K562 (cell line): ENCODE measurements around the gene SLCO2A1. TPM values are rescaled to one million over a fixed set of nuclear protein-coding genes. Genes with fewer than 3 reads are reported as not detected.
A peak's percentile ranks its signal among the peaks of the same experiment; 100 is the strongest.

ENCODE experiments used
- ATAC-seq: fragments of 200-7000 bp; cut with Tn5 transposase; 3 replicates; pipeline ENCODE4 v1.9.1; 2020; ENCODE audit warnings: moderate library complexity
- BruUV-seq: library from RNA; stranded (reverse); fragments of 400-500 nt; replicated peaks from 2 replicates; lab custom pipeline; 2021; lab: Mats Ljungman, UMichigan
- CTCF ChIA-PET: fragments of 300-600 bp; formaldehyde crosslinking; extraction: SDS; loops from one replicate; lab custom pipeline; 2021; ENCODE audit warnings: low intra/inter-chr PET ratio; lab: Yijun Ruan, JAX
- POLR2A ChIA-PET: fragments of 300-600, 350-650 bp; sonication (Branson Sonifier 250); formaldehyde crosslinking; extraction: SDS; loops from one replicate; lab custom pipeline; 2021; ENCODE audit warnings: antibody characterized with exemption, inconsistent platforms; lab: Yijun Ruan, JAX
- DNase-seq, 4 experiments: peaks; one replicate each; pipeline versions ENCODE4 v3.0.0 to v3.0.0-alpha.2; 2011 to 2018; ENCODE audit warnings: low spot score in 3 of 4, mixed read lengths in 3 of 4; ENCODE audit errors: extremely low read depth in 1 of 4
- FAIRE-seq: peaks from 2 replicates; lab custom pipeline; 2011; peaks lifted over from hg19 to GRCh38; lab: Jason Lieb, UNC
- H2AFZ ChIP-seq: 2 replicates; pipeline ENCODE4 v1.6.0; 2011; ENCODE audit warnings: low read depth, low read length, control low read depth, inconsistent platforms
- H3K27ac ChIP-seq: fragments of 200-600 bp; 3 replicates; pipeline ENCODE4 v1.8.0; 2011; ENCODE audit warnings: low read depth, mild to moderate bottlenecking, control low read depth, inconsistent platforms, low read length, moderate library complexity, mixed read lengths; ENCODE audit errors: extremely low read depth
- H3K27me3 ChIP-seq, 2 experiments: fragments of 300-600 bp in 1 of 2; 2 replicates in 1 of 2; 3 replicates in 1 of 2; pipeline versions ENCODE4 v1.6.0 to v1.8.0; 2011; ENCODE audit warnings: inconsistent platforms in 2 of 2, low read length in 2 of 2, mild to moderate bottlenecking in 1 of 2, mixed read lengths in 1 of 2, moderate library complexity in 1 of 2; ENCODE audit not compliant: control insufficient read depth in 2 of 2, insufficient read depth in 2 of 2
- H3K36me3 ChIP-seq: fragments of 300-600 bp; 3 replicates; pipeline ENCODE4 v1.8.0; 2011; ENCODE audit warnings: mild to moderate bottlenecking, low read length, inconsistent platforms; ENCODE audit not compliant: control insufficient read depth, insufficient read depth
- H3K4me1 ChIP-seq, 2 experiments: fragments of 200-600 bp in 1 of 2; replicated peaks in 1 of 2; 2 replicates in 1 of 2; 3 replicates in 1 of 2; pipeline versions ENCODE4 v1.5.1 to v1.8.0; 2011; ENCODE audit warnings: inconsistent platforms in 2 of 2, low read length in 2 of 2, mild to moderate bottlenecking in 1 of 2, mixed read lengths in 1 of 2, moderate library complexity in 1 of 2; ENCODE audit not compliant: control insufficient read depth in 2 of 2, insufficient read depth in 2 of 2
- H3K4me2 ChIP-seq: 2 replicates; pipeline ENCODE4 v1.6.1; 2011; ENCODE audit warnings: low read length, control low read depth, inconsistent platforms, mixed read lengths; ENCODE audit not compliant: insufficient read depth
- H3K4me3 ChIP-seq: fragments of 200-600 bp; sonication (generic), shearing (Covaris generic); 2 replicates; pipeline ENCODE4 v1.5.1; 2016; ENCODE audit warnings: control low read depth, inconsistent platforms
- H3K79me2 ChIP-seq: fragments of 200-600 bp; 3 replicates; pipeline ENCODE4 v1.8.0; 2011; ENCODE audit warnings: low read length, inconsistent platforms; ENCODE audit not compliant: control insufficient read depth, insufficient read depth
- H3K9ac ChIP-seq, 2 experiments: 2 replicates each; pipeline versions ENCODE4 v1.6.0 to v1.6.1; 2011; ENCODE audit warnings: low read depth in 2 of 2, low read length in 2 of 2, control low read depth in 1 of 2, inconsistent platforms in 1 of 2, mild to moderate bottlenecking in 1 of 2, mixed read lengths in 1 of 2; ENCODE audit not compliant: insufficient read depth in 1 of 2
- H3K9me1 ChIP-seq: one replicate; pipeline ENCODE4 v1.6.0; 2011; ENCODE audit warnings: inconsistent platforms, mild to moderate bottlenecking, low read length, moderate library complexity; ENCODE audit not compliant: control insufficient read depth, insufficient read depth
- H3K9me3 ChIP-seq: replicated peaks from 2 replicates; pipeline ENCODE4 v1.5.1; 2011; ENCODE audit warnings: low read depth, low read length, inconsistent platforms; ENCODE audit not compliant: control insufficient read depth, insufficient read depth
- H4K20me1 ChIP-seq: replicated peaks from 2 replicates; pipeline ENCODE4 v1.6.1; 2011; ENCODE audit warnings: low read length, inconsistent platforms, mixed read lengths; ENCODE audit not compliant: control insufficient read depth, insufficient read depth
- ATF7 ChIP-seq: fragments of 450-650 bp; IDR thresholded peaks from 2 replicates; pipeline ENCODE4 v1.7.1; 2014; ENCODE audit warnings: mild to moderate bottlenecking, moderate library complexity
- GABPB1 ChIP-seq: sonication (generic); formaldehyde crosslinking; IDR thresholded peaks from 2 replicates; pipeline ENCODE4 v1.8.0; 2022; ENCODE audit warnings: mild to moderate bottlenecking, missing genetic modification reagents
- HBP1 ChIP-seq: fragments of 450-650 bp; formaldehyde crosslinking; IDR thresholded peaks from 2 replicates; pipeline ENCODE4 v1.4.0; 2022; ENCODE audit warnings: missing genetic modification characterization
- MAFG ChIP-seq: fragments of 450-650 bp; conservative IDR thresholded peaks from 2 replicates; pipeline ENCODE4 v1.6.1; 2016; ENCODE audit warnings: missing genetic modification characterization, missing compliant biosample characterization
- MCM5 ChIP-seq: fragments of 450-650 bp; IDR thresholded peaks from 2 replicates; pipeline ENCODE4 v1.6.1; 2016; ENCODE audit warnings: low read depth
- NCOA6 ChIP-seq: fragments of 450-650 bp; IDR thresholded peaks from 2 replicates; pipeline ENCODE4 v1.6.1; 2017; ENCODE audit warnings: mild to moderate bottlenecking
- NCOR1 ChIP-seq: fragments of 450-650 bp; IDR thresholded peaks from 2 replicates; pipeline ENCODE4 v1.6.1; 2016; ENCODE audit warnings: mild to moderate bottlenecking, moderate library complexity
- NFYB ChIP-seq: IDR thresholded peaks from 2 replicates; pipeline ENCODE4 v1.6.1; 2011; ENCODE audit warnings: mild to moderate bottlenecking, moderate library complexity; ENCODE audit not compliant: insufficient read length; ENCODE audit errors: extremely low read depth
- PCBP1 ChIP-seq: fragments of 200-400 bp; formaldehyde crosslinking; IDR thresholded peaks from 2 replicates; pipeline ENCODE4 v1.6.1; 2018; ENCODE audit warnings: mild to moderate bottlenecking, low read depth, low read length; ENCODE audit not compliant: poor library complexity, severe bottlenecking
- PML ChIP-seq: IDR thresholded peaks from 2 replicates; pipeline ENCODE4 v1.6.1; 2012; ENCODE audit warnings: low read length, inconsistent platforms
- PTRF ChIP-seq: fragments of 450-650 bp; IDR thresholded peaks from 2 replicates; pipeline ENCODE4 v1.6.1; 2016; ENCODE audit warnings: mild to moderate bottlenecking, missing genetic modification characterization, missing compliant biosample characterization
- RUNX1 ChIP-seq: sonication (generic); IDR thresholded peaks from 2 replicates; pipeline ENCODE4 v1.6.1; 2016; ENCODE audit warnings: antibody characterized with exemption, low read depth
- SP1 ChIP-seq: sonication (generic); formaldehyde crosslinking; IDR thresholded peaks from 2 replicates; pipeline ENCODE4 v1.8.1; 2022; ENCODE audit warnings: mild to moderate bottlenecking, missing genetic modification reagents
- TSHZ1 ChIP-seq: fragments of 250-450 bp; sonication (Bioruptor Pico); IDR thresholded peaks from 2 replicates; pipeline ENCODE4 v1.4.0; 2020; ENCODE audit warnings: mild to moderate bottlenecking, moderate library complexity
- ZKSCAN1 ChIP-seq: fragments of 150-350 bp; IDR thresholded peaks from 2 replicates; pipeline ENCODE4 v1.6.1; 2016; ENCODE audit warnings: low read depth, low read length
- ZNF197 ChIP-seq: fragments of 200-800 bp; sonication (Bioruptor generic); IDR thresholded peaks from 2 replicates; pipeline ENCODE4 v1.6.1; 2016; ENCODE audit warnings: low read depth, missing genetic modification characterization, missing compliant biosample characterization
- ZNF3 ChIP-seq: fragments of 250-450 bp; sonication (Bioruptor Pico); IDR thresholded peaks from 2 replicates; pipeline ENCODE4 v1.5.0; 2021; ENCODE audit warnings: mild to moderate bottlenecking, moderate library complexity
- ZNF586 ChIP-seq: fragments of 450-650 bp; formaldehyde crosslinking; conservative IDR thresholded peaks from 2 replicates; pipeline ENCODE4 v1.4.0; 2020; ENCODE audit warnings: mild to moderate bottlenecking, moderate library complexity
- WGBS: fragments of 100-300 bp; shearing (Covaris generic); methylation state at CpG from one replicate; pipeline ENCODE4 v1.1.6; 2016; ENCODE audit warnings: low coverage, mixed read lengths; ENCODE audit not compliant: insufficient coverage; ENCODE audit errors: missing lambda C conversion rate; 5-methylcytosine and 5-hydroxymethylcytosine counted together
- in situ Hi-C: fragments of 300-500 bp; cut with MboI; formaldehyde crosslinking; loops from 4 replicates; pipeline ENCODE4 v1.15.0; 2018; ENCODE audit warnings: inconsistent platforms, mixed read lengths
- intact Hi-C: fragments of 100-400 bp; cut with micrococcal nuclease; formaldehyde crosslinking; loops from 2 replicates; pipeline ENCODE4 v1.14.2; 2022
- polyA plus RNA-seq, 8 experiments: library from polyadenylated mRNA; depleted of rRNA in 4 of 8; stranded (reverse) in 5 of 8; unstranded in 3 of 8; fragments of >200 nt; fragmentation: Nextera tagmentation in 2 of 8; fragmentation: Illumina TruSeq in 1 of 8; extraction: Ambion mirVana in 2 of 8; extraction: Trizol in 1 of 8; gene quantifications; 2 replicates each; pipeline versions ENCODE4 v1.2.1 to v1.2.3, GENCODE V29; 2011 to 2014; ENCODE audit warnings: inconsistent platforms in 1 of 8, missing spikeins in 1 of 8
- total RNA-seq, 7 experiments: library from RNA; depleted of rRNA in 6 of 7; stranded (reverse); fragments of >200 nt in 6 of 7; fragmentation: Illumina TruSeq in 2 of 7; extraction: Trizol in 2 of 7; gene quantifications; 2 replicates each; pipeline versions ENCODE4 v1.2.1 to v1.2.3, GENCODE V29; 2011 to 2021; ENCODE audit warnings: low replicate concordance in 1 of 7

SLCO2A1 gene
- total and polyA plus RNA-seq, 9 of the 15 experiments (the other 6 are each of a cell fraction or from before 2014, with no cell fraction given), result 0.16 to 1.0 TPM; not detected in 7

DNA sequence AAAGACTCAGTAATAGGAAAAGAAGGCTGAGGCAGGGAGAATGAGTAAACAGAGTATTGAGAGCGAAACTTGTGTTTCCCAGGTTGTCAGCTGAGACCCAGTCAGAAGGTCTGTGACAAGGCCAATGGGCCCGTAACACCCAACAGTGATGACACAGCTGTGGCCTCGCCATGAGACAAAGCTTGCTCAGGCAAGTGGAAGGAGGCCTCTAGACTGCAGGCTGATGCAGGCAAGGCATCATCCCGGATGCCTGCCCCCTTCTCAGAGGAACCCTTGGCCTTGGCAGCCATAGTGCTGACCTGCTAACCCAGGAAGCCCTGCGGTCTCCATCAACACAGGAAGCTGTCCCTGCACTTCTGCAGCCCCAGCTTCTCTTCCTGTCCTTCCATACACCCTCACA is 149.4 kb downstream of the SLCO2A1 start:
- Histone ChIP-seq H3K27ac (no peak overlapping the region), H3K4me2 (no peak overlapping the region), H3K27me3 (no peaks in the 10 kb centered on the region), H3K9ac (peak overlapping the region in 1 of 2 experiments; percentile 20; a peak in 1 of 4 replicates), H3K79me2 (peaks cover 4% of the 10 kb centered on the region; the same call in 1 of the 3 replicates), H3K4me1 (peaks cover 3 to 14% of the 10 kb centered on the region in 2 experiments; a peak in 3 of 5 replicates), H2AFZ (no peak overlapping the region), H3K9me3 (peaks cover 3% of the 10 kb centered on the region; the same call in 1 of the 2 replicates), H3K36me3 (no peaks in the 10 kb centered on the region), H3K4me3 (no peak overlapping the region), H3K9me1 (no peaks in the 10 kb centered on the region), H4K20me1 (no peaks in the 10 kb centered on the region; the same call in 1 of the 2 replicates)
- FAIRE-seq (no peak), ATAC-seq (no peak), DNase-seq (no peak)
- TF ChIP-seq MAFG (tag), result no peak
- TF ChIP-seq SP1 (CRISPR knock-in tag), result no peak
- TF ChIP-seq NFYB, result no peak
- TF ChIP-seq PCBP1, result no peak
- no peak for TF ChIP-seq NCOR1
- no peak for TF ChIP-seq ZNF3 (CRISPR knock-in tag)
- no peak for TF ChIP-seq TSHZ1 (CRISPR knock-in tag)
- TF ChIP-seq ZNF586 (CRISPR knock-in tag), result no peak
- TF ChIP-seq GABPB1 (CRISPR knock-in tag), result no peak
- TF ChIP-seq MCM5, result no peak
- no peak for TF ChIP-seq PML
- no peak for TF ChIP-seq ATF7
- no peak for TF ChIP-seq RUNX1
- no peak for TF ChIP-seq ZKSCAN1
- TF ChIP-seq NCOA6, result no peak
- no peak for TF ChIP-seq ZNF197 (CRISPR knock-in tag)
- TF ChIP-seq PTRF (tag), result no peak
- TF ChIP-seq HBP1 (CRISPR knock-in tag), result no peak
- CTCF ChIA-PET, result no interaction called here
- WGBS, result 70% methylated on average over 5 of the region's 5 CpGs
- POLR2A ChIA-PET, result interaction anchor here (0.6 to 1.2 kb wide), 2 partner anchors 22 to 359 kb away, joined by 3 read pairs; no protein-coding TSS in a partner anchor
- in situ Hi-C loops, result no loop called here
- BruUV-seq, result no TSS peak
- intact Hi-C loops, result no loop called here
